GM19193 (cell line): ENCODE results near the gene ATF1.

Experiments
- POLR2A ChIP-seq: IDR thresholded peaks from 4 replicates; pipeline ENCODE4 v1.6.1; 2011; ENCODE audit not compliant: insufficient read depth, insufficient read length; ENCODE audit errors: extremely low read depth

The ATF1 gene

DNA sequence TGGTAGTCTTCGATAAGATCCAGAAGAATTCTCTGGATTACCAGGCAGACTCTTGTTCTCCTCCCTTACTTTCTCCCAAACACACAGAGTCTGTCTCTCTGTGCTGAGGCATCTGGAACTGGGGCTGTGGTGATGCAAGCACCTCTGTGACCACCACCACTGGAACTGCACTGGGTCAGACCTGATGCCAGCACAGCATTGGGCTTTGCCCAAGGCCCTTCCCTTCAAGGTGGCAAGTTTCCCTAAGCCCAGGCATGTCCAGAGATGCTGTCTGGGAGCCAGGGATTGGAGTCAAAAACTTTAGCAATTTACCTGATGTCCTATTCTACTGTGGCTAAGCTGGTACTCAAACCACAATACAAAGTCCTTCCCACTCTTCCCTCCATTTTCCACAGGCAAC lies 64.2 kb downstream of the ATF1 start:
- TF ChIP-seq POLR2A, result no peak

- no peak for TF ChIP-seq POLR2A
Observed at GRCh38 chr12:50828886-50829285, 65.0 kb downstream of the ATF1 start.

DNA sequence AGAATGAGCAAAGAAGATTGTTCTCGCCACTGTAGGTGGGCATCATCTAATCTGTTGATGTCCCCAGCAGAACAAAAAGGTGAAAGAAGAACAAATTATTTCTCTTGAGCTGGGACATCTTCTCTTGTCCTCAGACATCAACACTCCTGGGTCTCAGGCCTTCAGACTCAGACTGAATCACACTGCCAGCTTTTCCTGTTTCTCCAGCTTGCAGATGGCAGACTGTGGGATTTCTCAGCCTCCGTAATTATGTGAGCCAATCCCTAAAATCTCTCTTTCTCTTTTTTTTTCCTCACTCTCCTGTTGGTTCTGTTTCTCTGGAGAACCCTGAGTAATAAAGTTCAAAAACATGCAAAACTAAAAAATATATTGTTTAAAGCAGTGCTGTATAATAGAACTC lies 75.1 kb downstream of the ATF1 start:
- TF ChIP-seq POLR2A, result no peak

- TF ChIP-seq POLR2A, result no peak
Observed at GRCh38 chr12:50840809-50841487, 77.0 kb downstream of the ATF1 start.

GRCh38 chr12:50841716-50842531 lies 78.0 kb downstream of the ATF1 start:
- TF ChIP-seq POLR2A, result no peak

GRCh38 chr12:50842637-50843493 lies 79.0 kb downstream of the ATF1 start, which contains the start of gene TMPRSS12:
TSS of gene TMPRSS12 (plus strand) at chr12:50842926. CDS start at chr12:50842965, 39 bp downstream.
- no peak for TF ChIP-seq POLR2A

- TF ChIP-seq POLR2A, result no peak
Observed at GRCh38 chr12:50845021-50845647, 81.2 kb downstream of the ATF1 start.

DNA sequence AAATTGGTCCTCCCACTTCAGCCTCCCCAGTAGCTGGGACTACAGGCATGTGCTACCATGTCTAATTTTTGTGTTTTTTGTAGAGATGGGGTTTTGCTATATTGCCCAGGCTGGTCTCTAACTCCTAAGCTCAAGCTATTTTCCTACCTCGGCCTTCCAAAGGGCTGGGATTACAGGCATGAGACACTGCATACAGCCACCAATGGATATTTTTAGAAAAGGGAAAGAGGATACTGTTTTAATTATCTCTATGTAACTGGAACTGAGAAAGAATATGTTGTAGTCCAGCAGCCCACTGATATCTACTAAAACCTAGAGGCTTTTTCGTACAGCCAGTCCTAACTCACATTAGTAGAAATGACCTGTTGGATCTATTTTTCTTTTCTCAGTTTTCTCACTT lies 85.1 kb downstream of the ATF1 start:
- no peak for TF ChIP-seq POLR2A

- no peak for TF ChIP-seq POLR2A
Observed at GRCh38 chr12:50859621-50860310, 95.9 kb downstream of the ATF1 start.

GRCh38 chr12:50862316-50862715 lies 98.4 kb downstream of the ATF1 start:
- TF ChIP-seq POLR2A, result no peak

DNA sequence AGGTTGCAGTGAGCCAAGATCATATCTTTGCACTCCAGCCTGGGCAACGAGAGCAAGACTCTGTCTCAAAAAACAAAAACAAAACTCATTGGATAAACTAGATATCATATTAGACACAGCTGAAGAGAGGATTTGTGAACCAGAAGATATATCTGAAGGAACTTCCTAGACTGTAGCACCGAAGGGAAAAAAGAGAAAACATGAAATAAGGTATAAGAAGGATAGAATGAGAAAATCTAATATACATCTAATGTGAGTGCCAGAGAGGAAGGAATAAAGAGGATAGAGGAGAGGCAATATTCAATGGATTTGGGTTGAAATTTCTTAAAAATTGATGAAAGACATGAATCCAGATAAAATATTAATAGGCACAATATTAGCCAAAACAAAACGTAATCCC lies 101.4 kb downstream of the ATF1 start:
- no peak for TF ChIP-seq POLR2A
